ENCODE results near the gene PA2G4.
A peak's percentile ranks its signal among the peaks of the same experiment; 100 is the strongest.

The PA2G4 gene

DNA sequence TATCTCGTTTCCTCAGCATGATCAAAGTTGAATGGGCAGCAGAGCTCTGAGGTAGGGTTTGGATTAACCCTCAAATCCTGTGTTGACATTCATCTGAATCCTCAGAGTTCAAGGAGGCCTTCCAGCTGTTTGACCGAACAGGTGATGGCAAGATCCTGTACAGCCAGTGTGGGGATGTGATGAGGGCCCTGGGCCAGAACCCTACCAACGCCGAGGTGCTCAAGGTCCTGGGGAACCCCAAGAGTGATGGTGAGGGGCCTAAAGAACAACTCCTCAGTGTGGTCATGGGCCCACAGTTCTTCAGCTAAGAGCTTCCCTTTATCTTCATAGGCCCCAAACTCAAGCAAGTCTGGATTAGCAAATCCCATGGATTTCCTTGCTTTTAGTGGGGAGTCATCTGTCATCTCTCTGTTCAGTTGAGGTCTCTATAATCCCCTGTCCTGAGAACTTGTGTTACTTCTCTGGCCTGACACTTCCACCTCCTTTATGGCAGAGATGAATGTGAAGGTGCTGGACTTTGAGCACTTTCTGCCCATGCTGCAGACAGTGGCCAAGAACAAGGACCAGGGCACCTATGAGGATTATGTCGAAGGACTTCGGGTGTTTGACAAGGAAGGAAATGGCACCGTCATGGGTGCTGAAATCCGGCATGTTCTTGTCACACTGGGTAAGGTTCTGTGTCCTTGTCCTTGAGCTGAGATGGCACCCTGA, 55.3 kb downstream of the PA2G4 start:
- ATAC-seq (ENCODE audit: insufficient read depth, low read depth) (no peak), DNase-seq (no peak)
- Histone ChIP-seq H3K4me2 (ENCODE audit: insufficient read depth, low read length) (peak overlapping the region; percentile 78), H3K9me3 (ENCODE audit: insufficient read depth, low read length, severe bottlenecking) (no peaks in the 10 kb centered on the region), H3K27ac (ENCODE audit: low read length) (peak overlapping the region; percentile 89), H2AFZ (ENCODE audit: low read depth, low read length) (no peak overlapping the region), H3K27me3 (ENCODE audit: insufficient read depth, low read length, poor library complexity) (no peaks in the 10 kb centered on the region), H4K20me1 (ENCODE audit: insufficient read depth, low read length) (peaks cover 13% of the 10 kb centered on the region), H3K36me3 (ENCODE audit: insufficient read depth, low read length) (peaks cover 67% of the 10 kb centered on the region), H3K4me3 (ENCODE audit: low read depth in 1 of 2, low read length in 2 of 2) (peak overlapping the region; percentile 67 to 69; a peak in 3 of 4 replicates), H3K9ac (ENCODE audit: low read depth, low read length) (peak overlapping the region; percentile 89), H3K79me2 (ENCODE audit: insufficient read depth, low read length) (peaks cover 60% of the 10 kb centered on the region), H3K4me1 (ENCODE audit: insufficient read depth, low read length) (peaks cover 58% of the 10 kb centered on the region)
- TF ChIP-seq, protein P1, sequence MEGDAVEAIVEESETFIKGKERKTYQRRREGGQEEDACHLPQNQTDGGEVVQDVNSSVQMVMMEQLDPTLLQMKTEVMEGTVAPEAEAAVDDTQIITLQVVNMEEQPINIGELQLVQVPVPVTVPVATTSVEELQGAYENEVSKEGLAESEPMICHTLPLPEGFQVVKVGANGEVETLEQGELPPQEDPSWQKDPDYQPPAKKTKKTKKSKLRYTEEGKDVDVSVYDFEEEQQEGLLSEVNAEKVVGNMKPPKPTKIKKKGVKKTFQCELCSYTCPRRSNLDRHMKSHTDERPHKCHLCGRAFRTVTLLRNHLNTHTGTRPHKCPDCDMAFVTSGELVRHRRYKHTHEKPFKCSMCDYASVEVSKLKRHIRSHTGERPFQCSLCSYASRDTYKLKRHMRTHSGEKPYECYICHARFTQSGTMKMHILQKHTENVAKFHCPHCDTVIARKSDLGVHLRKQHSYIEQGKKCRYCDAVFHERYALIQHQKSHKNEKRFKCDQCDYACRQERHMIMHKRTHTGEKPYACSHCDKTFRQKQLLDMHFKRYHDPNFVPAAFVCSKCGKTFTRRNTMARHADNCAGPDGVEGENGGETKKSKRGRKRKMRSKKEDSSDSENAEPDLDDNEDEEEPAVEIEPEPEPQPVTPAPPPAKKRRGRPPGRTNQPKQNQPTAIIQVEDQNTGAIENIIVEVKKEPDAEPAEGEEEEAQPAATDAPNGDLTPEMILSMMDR (IDR thresholded peaks at IDR 0.05; ENCODE audit: borderline replicate concordance, extremely low read depth, low read length, poor library complexity, severe bottlenecking), result no peak
- TF ChIP-seq EZH2 (IDR thresholded peaks at IDR 0.05; ENCODE audit: borderline replicate concordance, low read depth, low read length, severe bottlenecking), result no peak

DNA sequence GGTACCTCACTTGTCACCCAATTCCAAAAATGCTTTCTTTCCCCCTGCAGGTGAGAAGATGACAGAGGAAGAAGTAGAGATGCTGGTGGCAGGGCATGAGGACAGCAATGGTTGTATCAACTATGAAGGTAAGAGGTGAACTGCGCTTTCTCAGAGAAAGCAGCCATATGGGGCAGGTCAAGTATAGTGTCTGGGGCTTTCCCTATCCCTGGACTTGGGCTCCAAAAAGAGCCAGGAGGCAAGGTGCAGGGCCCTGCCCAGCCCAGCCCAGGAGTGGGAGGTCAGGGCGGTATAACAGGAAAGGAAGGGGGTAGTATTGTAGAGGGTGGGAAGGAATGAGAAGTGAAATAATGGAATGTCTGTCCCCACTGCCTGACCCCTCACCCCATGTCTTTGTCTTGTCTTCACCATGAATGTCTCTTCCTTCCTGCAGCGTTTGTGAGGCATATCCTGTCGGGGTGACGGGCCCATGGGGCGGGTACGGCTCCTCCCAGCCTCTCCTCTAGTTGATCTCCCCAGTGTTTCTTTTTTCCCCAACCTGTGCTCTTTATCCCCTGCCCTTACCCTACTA, 55.9 kb downstream of the PA2G4 start:
- no peak; the same call in 2 of the 3 replicates for ATAC-seq (ENCODE audit: insufficient read depth, low read depth)
- Histone ChIP-seq H3K9ac (ENCODE audit: low read depth, low read length) (peak overlapping the region; percentile 89), H3K27ac (ENCODE audit: low read length) (peak overlapping the region; percentile 89), H3K27me3 (ENCODE audit: insufficient read depth, low read length, poor library complexity) (no peaks in the 10 kb centered on the region), H3K36me3 (ENCODE audit: insufficient read depth, low read length) (peaks cover 67% of the 10 kb centered on the region), H3K4me1 (ENCODE audit: insufficient read depth, low read length) (peaks cover 53% of the 10 kb centered on the region), H3K79me2 (ENCODE audit: insufficient read depth, low read length) (peaks cover 58% of the 10 kb centered on the region), H2AFZ (ENCODE audit: low read depth, low read length) (no peak overlapping the region), H3K4me3 (ENCODE audit: low read depth in 1 of 2, low read length in 2 of 2) (peak overlapping the region in 1 of 2 experiments; percentile 69; a peak in 2 of 4 replicates), H4K20me1 (ENCODE audit: insufficient read depth, low read length) (peaks cover 13% of the 10 kb centered on the region), H3K9me3 (ENCODE audit: insufficient read depth, low read length, severe bottlenecking) (no peaks in the 10 kb centered on the region), H3K4me2 (ENCODE audit: insufficient read depth, low read length) (peak overlapping the region; percentile 78)
- no peak for TF ChIP-seq EZH2 (IDR thresholded peaks at IDR 0.05; ENCODE audit: borderline replicate concordance, low read depth, low read length, severe bottlenecking)
- TF ChIP-seq, protein P1 (IDR thresholded peaks at IDR 0.05; ENCODE audit: borderline replicate concordance, extremely low read depth, low read length, poor library complexity, severe bottlenecking), result peak; percentile 1
- peak; percentile 49 for DNase-seq

DNA sequence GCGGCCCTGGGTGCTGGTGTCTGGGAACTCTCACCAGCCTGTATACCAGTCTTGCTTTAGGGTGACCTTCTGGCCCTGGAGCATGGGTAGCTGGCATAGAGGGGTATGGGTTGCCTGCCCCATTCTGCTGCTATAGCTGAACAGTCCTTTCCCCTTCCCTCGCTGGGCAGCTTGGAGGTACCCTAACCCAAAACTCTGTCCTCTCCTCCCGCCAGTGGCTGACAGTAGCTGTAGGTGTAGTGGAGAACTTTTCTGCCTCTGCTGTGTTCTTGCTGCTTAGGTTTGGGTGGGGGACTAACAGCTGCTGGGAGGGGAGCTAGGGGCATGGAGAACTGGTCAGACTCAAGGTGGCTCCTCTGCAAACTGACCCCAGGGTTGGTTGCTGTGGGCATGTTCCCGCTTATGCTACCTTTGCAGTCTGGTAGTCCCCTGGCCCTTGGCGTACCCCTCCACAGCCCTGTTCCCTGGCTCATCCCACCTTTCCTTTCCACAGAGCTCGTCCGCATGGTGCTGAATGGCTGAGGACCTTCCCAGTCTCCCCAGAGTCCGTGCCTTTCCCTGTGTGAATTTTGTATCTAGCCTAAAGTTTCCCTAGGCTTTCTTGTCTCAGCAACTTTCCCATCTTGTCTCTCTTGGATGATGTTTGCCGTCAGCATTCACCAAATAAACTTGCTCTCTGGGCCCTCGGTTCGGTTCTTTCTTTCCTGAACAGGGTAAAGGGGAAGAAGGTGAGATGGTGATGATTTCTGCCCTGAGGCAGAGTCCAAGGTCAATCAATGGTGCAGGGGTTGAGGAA, 56.7 kb downstream of the PA2G4 start:
- Histone ChIP-seq H3K4me3 (ENCODE audit: low read depth in 1 of 2, low read length in 2 of 2) (peak overlapping the region in 1 of 2 experiments; percentile 69; a peak in 2 of 4 replicates), H3K36me3 (ENCODE audit: insufficient read depth, low read length) (peaks cover 67% of the 10 kb centered on the region), H3K27me3 (ENCODE audit: insufficient read depth, low read length, poor library complexity) (no peaks in the 10 kb centered on the region), H3K9me3 (ENCODE audit: insufficient read depth, low read length, severe bottlenecking) (no peaks in the 10 kb centered on the region), H3K79me2 (ENCODE audit: insufficient read depth, low read length) (peaks cover 55% of the 10 kb centered on the region), H3K9ac (ENCODE audit: low read depth, low read length) (peak overlapping the region; percentile 89; the same call in 1 of the 2 replicates), H4K20me1 (ENCODE audit: insufficient read depth, low read length) (peaks cover 13% of the 10 kb centered on the region), H2AFZ (ENCODE audit: low read depth, low read length) (no peak overlapping the region), H3K4me1 (ENCODE audit: insufficient read depth, low read length) (peaks cover 48% of the 10 kb centered on the region), H3K4me2 (ENCODE audit: insufficient read depth, low read length) (peak overlapping the region; percentile 78), H3K27ac (ENCODE audit: low read length) (peak overlapping the region; percentile 58)
- no peak for TF ChIP-seq EZH2 (IDR thresholded peaks at IDR 0.05; ENCODE audit: borderline replicate concordance, low read depth, low read length, severe bottlenecking)
- TF ChIP-seq, protein P1 (IDR thresholded peaks at IDR 0.05; ENCODE audit: borderline replicate concordance, extremely low read depth, low read length, poor library complexity, severe bottlenecking), result no peak
- ATAC-seq (ENCODE audit: insufficient read depth, low read depth) (no peak), DNase-seq (no peak)
